SK-N-SH (cell line): ENCODE data around the gene AHNAK2.
"Not testable (repeated sequence)": the region's sequence is repeated elsewhere in the genome, so short reads cannot be mapped to it uniquely, and the experiment has no call there.

Experiments
- CHD2 ChIP-seq: fragments of 150-350 bp; IDR thresholded peaks from 2 replicates; pipeline ENCODE4 v1.6.1; 2018; ENCODE audit warnings: low read length; ENCODE audit not compliant: partially characterized antibody
- FOXJ3 ChIP-seq: sonication (generic); formaldehyde crosslinking; IDR thresholded peaks from 2 replicates; pipeline ENCODE4 v1.5.1; 2020; ENCODE audit warnings: mild to moderate bottlenecking, missing genetic modification reagents
- MEF2A ChIP-seq: IDR thresholded peaks from 2 replicates; pipeline ENCODE4 v1.4.0; 2012; ENCODE audit warnings: low read depth, borderline replicate concordance
- NRF1 ChIP-seq: IDR thresholded peaks from 2 replicates; pipeline ENCODE4 v1.6.1; 2012; ENCODE audit warnings: low read depth, mild to moderate bottlenecking, low read length
- TCF12 ChIP-seq: IDR thresholded peaks from 2 replicates; pipeline ENCODE4 v1.4.0; 2012
- TEAD4 ChIP-seq: IDR thresholded peaks from 2 replicates; pipeline ENCODE4 v1.4.0; 2012; ENCODE audit warnings: mild to moderate bottlenecking, borderline replicate concordance; ENCODE audit not compliant: insufficient read depth
- TF ChIP-seq, protein P1 (sequence below): fragments of 200-600 bp; sonication (generic); IDR thresholded peaks from 2 replicates; pipeline ENCODE4 v1.6.1; 2017; ENCODE audit warnings: antibody characterized with exemption, mild to moderate bottlenecking, moderate library complexity

DNA sequence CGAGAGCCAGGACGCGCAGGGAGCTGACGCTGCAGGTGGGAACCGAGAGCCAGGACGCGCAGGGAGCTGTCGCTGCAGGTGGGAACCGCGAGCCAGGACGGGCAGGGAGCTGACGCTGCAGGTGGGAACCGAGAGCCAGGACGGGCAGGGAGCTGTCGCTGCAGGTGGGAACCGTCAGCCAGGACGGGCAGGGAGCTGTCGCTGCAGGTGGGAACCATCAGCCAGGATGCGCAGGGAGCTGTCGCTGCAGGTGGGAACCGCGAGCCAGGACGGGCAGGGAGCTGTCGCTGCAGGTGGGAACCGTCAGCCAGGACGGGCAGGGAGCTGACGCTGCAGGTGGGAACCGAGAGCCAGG lies 72.6 kb downstream of the AHNAK2 start:
- not testable (repeated sequence) for TF ChIP-seq MEF2A, FOXJ3, NRF1, TCF12, CHD2, TEAD4
- TF ChIP-seq, protein P1, sequence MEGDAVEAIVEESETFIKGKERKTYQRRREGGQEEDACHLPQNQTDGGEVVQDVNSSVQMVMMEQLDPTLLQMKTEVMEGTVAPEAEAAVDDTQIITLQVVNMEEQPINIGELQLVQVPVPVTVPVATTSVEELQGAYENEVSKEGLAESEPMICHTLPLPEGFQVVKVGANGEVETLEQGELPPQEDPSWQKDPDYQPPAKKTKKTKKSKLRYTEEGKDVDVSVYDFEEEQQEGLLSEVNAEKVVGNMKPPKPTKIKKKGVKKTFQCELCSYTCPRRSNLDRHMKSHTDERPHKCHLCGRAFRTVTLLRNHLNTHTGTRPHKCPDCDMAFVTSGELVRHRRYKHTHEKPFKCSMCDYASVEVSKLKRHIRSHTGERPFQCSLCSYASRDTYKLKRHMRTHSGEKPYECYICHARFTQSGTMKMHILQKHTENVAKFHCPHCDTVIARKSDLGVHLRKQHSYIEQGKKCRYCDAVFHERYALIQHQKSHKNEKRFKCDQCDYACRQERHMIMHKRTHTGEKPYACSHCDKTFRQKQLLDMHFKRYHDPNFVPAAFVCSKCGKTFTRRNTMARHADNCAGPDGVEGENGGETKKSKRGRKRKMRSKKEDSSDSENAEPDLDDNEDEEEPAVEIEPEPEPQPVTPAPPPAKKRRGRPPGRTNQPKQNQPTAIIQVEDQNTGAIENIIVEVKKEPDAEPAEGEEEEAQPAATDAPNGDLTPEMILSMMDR: not testable (repeated sequence)
